Loucy (cell line): ENCODE data around the gene ST8SIA5.

Experiments
- H2AFZ ChIP-seq: fragments of 200-600 bp; sonication (generic); 2 replicates; pipeline ENCODE4 v1.6.0; 2016; ENCODE audit warnings: antibody characterized with exemption, mild to moderate bottlenecking, low read length, moderate library complexity
- H3F3A ChIP-seq: fragments of 200-600 bp; 2 replicates; pipeline ENCODE4 v1.6.0; 2016; ENCODE audit warnings: antibody characterized with exemption, low read depth, mild to moderate bottlenecking
- H3K27me3 ChIP-seq: fragments of 200-600 bp; sonication (generic); 2 replicates; pipeline ENCODE4 v1.6.1; 2014; ENCODE audit warnings: low read length, mild to moderate bottlenecking; ENCODE audit not compliant: insufficient read depth, poor library complexity, severe bottlenecking
- H3K36me3 ChIP-seq: fragments of 200-600 bp; sonication (generic); 2 replicates; pipeline ENCODE4 v1.6.1; 2016; ENCODE audit warnings: low read length; ENCODE audit not compliant: insufficient read depth
- H3K4me1 ChIP-seq: fragments of 200-600 bp; sonication (generic); 2 replicates; pipeline ENCODE4 v1.5.1; 2014; ENCODE audit warnings: low read length, mild to moderate bottlenecking; ENCODE audit not compliant: insufficient read depth, poor library complexity, severe bottlenecking
- H3K4me2 ChIP-seq: fragments of 200-600 bp; sonication (generic); 2 replicates; pipeline ENCODE4 v1.6.0; 2014; ENCODE audit warnings: antibody characterized with exemption, low read length, low read depth, mild to moderate bottlenecking; ENCODE audit not compliant: poor library complexity, severe bottlenecking
- H3K4me3 ChIP-seq: fragments of 200-600 bp; sonication (generic); 2 replicates; pipeline ENCODE4 v1.5.1; 2014; ENCODE audit warnings: low read length, mild to moderate bottlenecking, mixed read lengths; ENCODE audit not compliant: poor library complexity, severe bottlenecking
- H3K79me2 ChIP-seq: fragments of 200-600 bp; sonication (generic); 2 replicates; pipeline ENCODE4 v1.6.1; 2014; ENCODE audit warnings: low read length; ENCODE audit not compliant: insufficient read depth
- H3K9ac ChIP-seq: fragments of 200-600 bp; sonication (generic); 2 replicates; pipeline ENCODE4 v1.6.0; 2014; ENCODE audit warnings: mild to moderate bottlenecking, low read depth, low read length, moderate library complexity; ENCODE audit not compliant: poor library complexity, severe bottlenecking
- H3K9me2 ChIP-seq: fragments of 200-600 bp; sonication (generic); replicated peaks from 2 replicates; pipeline ENCODE4 v1.6.1; 2016; ENCODE audit warnings: low read depth, low read length, mixed read lengths
- H3K9me3 ChIP-seq: fragments of 200-600 bp; sonication (generic); 2 replicates; pipeline ENCODE4 v1.6.1; 2014; ENCODE audit warnings: mild to moderate bottlenecking, antibody characterized with exemption, low read length, low read depth; ENCODE audit not compliant: insufficient read depth
- H4K20me1 ChIP-seq: fragments of 200-600 bp; sonication (generic); 2 replicates; pipeline ENCODE4 v1.6.0; 2014; ENCODE audit warnings: antibody characterized with exemption, low read length, mild to moderate bottlenecking; ENCODE audit not compliant: insufficient read depth, poor library complexity, severe bottlenecking
- CTCF ChIP-seq: fragments of 200-600 bp; sonication (generic); conservative IDR thresholded peaks from 2 replicates; pipeline ENCODE4 v1.5.1; 2014; ENCODE audit warnings: mild to moderate bottlenecking, antibody characterized with exemption, low read length
- EZH2phosphoT487 ChIP-seq: fragments of 200-600 bp; IDR thresholded peaks from 2 replicates; pipeline ENCODE4 v1.6.1; 2018; ENCODE audit warnings: antibody characterized with exemption, mild to moderate bottlenecking, moderate library complexity, borderline replicate concordance

ST8SIA5 gene

GRCh38 chr18:46696702-46697101, 60.2 kb downstream of the ST8SIA5 start:
- no peak overlapping the region for H3K9ac ChIP-seq

GRCh38 chr18:46696268-46696667, 60.6 kb downstream of the ST8SIA5 start:
- H3K4me1 ChIP-seq = no peaks in the 10 kb centered on the region
- no peaks in the 10 kb centered on the region for H3K79me2 ChIP-seq
- H2AFZ ChIP-seq = no peak overlapping the region
- no peak overlapping the region for H3K4me2 ChIP-seq
- H3K4me3 ChIP-seq = no peak overlapping the region
- no peaks in the 10 kb centered on the region for H3K9me3 ChIP-seq
- H3K27me3 ChIP-seq = no peaks in the 10 kb centered on the region
- H3K36me3 ChIP-seq = no peaks in the 10 kb centered on the region
- H3K9ac ChIP-seq = no peak overlapping the region
- no peak for TF ChIP-seq EZH2phosphoT487
- TF ChIP-seq CTCF = no peak
- H4K20me1 ChIP-seq = no peaks in the 10 kb centered on the region
- no peaks in the 10 kb centered on the region for H3K9me2 ChIP-seq
- H3F3A ChIP-seq = no peaks in the 10 kb centered on the region

More at GRCh38 chr18:46696702-46697101, 60.2 kb downstream of the ST8SIA5 start:
- Histone ChIP-seq H2AFZ (no peak overlapping the region), H3K9me3 (no peaks in the 10 kb centered on the region), H4K20me1 (no peaks in the 10 kb centered on the region), H3K4me1 (no peaks in the 10 kb centered on the region), H3F3A (no peaks in the 10 kb centered on the region), H3K9me2 (no peaks in the 10 kb centered on the region), H3K4me2 (no peak overlapping the region), H3K4me3 (no peak overlapping the region), H3K27me3 (no peaks in the 10 kb centered on the region), H3K36me3 (no peaks in the 10 kb centered on the region), H3K79me2 (no peaks in the 10 kb centered on the region)
- TF ChIP-seq CTCF (no peak), EZH2phosphoT487 (no peak)

- H4K20me1 ChIP-seq = no peaks in the 10 kb centered on the region
- H3K4me1 ChIP-seq = no peaks in the 10 kb centered on the region
- H3K9me2 ChIP-seq = no peaks in the 10 kb centered on the region
- H2AFZ ChIP-seq = no peak overlapping the region
- no peaks in the 10 kb centered on the region for H3F3A ChIP-seq
- H3K79me2 ChIP-seq = no peaks in the 10 kb centered on the region
- H3K4me2 ChIP-seq = no peak overlapping the region
- no peaks in the 10 kb centered on the region for H3K9me3 ChIP-seq
- H3K9ac ChIP-seq = no peak overlapping the region
- no peak for TF ChIP-seq CTCF
- TF ChIP-seq EZH2phosphoT487 = no peak
- no peaks in the 10 kb centered on the region for H3K27me3 ChIP-seq
- no peak overlapping the region for H3K4me3 ChIP-seq
- H3K36me3 ChIP-seq = no peaks in the 10 kb centered on the region
Observed at GRCh38 chr18:46693996-46694395, 62.9 kb downstream of the ST8SIA5 start.
